BE2C (cell line): ENCODE data around the gene ZNF331.

Source experiments
- DNase-seq: peaks from one replicate; pipeline ENCODE4 v3.0.0-alpha.2; 2020
- H3K27me3 ChIP-seq: fragments of 250-450 bp; sonication (Bioruptor Pico); 2 replicates; pipeline ENCODE4 v1.5.1; 2020; ENCODE audit warnings: mild to moderate bottlenecking
- H3K36me3 ChIP-seq: fragments of 250-450 bp; sonication (Bioruptor Pico); 2 replicates; pipeline ENCODE4 v1.5.1; 2020; ENCODE audit warnings: mild to moderate bottlenecking
- H3K4me1 ChIP-seq: fragments of 250-450 bp; sonication (Bioruptor Pico); 2 replicates; pipeline ENCODE4 v1.5.1; 2020
- H3K4me3 ChIP-seq: 2 replicates; pipeline ENCODE4 v1.5.1; 2011; ENCODE audit warnings: low read depth, low read length
- H3K9me3 ChIP-seq: fragments of 250-450 bp; sonication (Bioruptor Pico); 2 replicates; pipeline ENCODE4 v1.5.1; 2020
- CTCF ChIP-seq: IDR thresholded peaks from 2 replicates; pipeline ENCODE4 v1.5.1; 2012; ENCODE audit warnings: mild to moderate bottlenecking, low read depth, low read length

Gene ZNF331

GRCh38 chr19:53541971-53542370 is 4.0 kb downstream of the ZNF331 start:
- DNase-seq = no peak
- Histone ChIP-seq H3K4me1 (no peaks in the 10 kb centered on the region), H3K9me3 (no peaks in the 10 kb centered on the region), H3K4me3 (no peak overlapping the region), H3K36me3 (peaks cover 5% of the 10 kb centered on the region; the same call in 1 of the 2 replicates), H3K27me3 (no peaks in the 10 kb centered on the region)
- TF ChIP-seq CTCF = no peak

- H3K36me3 ChIP-seq = no peaks in the 10 kb centered on the region; the same call in 1 of the 2 replicates
- H3K27me3 ChIP-seq = no peaks in the 10 kb centered on the region
- no peaks in the 10 kb centered on the region for H3K9me3 ChIP-seq
- no peak overlapping the region for H3K4me3 ChIP-seq
- H3K4me1 ChIP-seq = no peaks in the 10 kb centered on the region
- TF ChIP-seq CTCF = no peak
- no peak for DNase-seq
These were observed 7.5 kb downstream of the ZNF331 start for GRCh38 chr19:53545271-53546065.

GRCh38 chr19:53546758-53547513 is 9.0 kb downstream of the ZNF331 start:
- Histone ChIP-seq H3K9me3 (no peaks in the 10 kb centered on the region), H3K27me3 (no peaks in the 10 kb centered on the region), H3K4me1 (no peaks in the 10 kb centered on the region), H3K36me3 (no peaks in the 10 kb centered on the region; the same call in 1 of the 2 replicates), H3K4me3 (no peak overlapping the region)
- no peak for DNase-seq
- no peak for TF ChIP-seq CTCF

- H3K36me3 ChIP-seq = no peaks in the 10 kb centered on the region; the same call in 1 of the 2 replicates
- no peak overlapping the region for H3K4me3 ChIP-seq
- no peaks in the 10 kb centered on the region for H3K27me3 ChIP-seq
- H3K4me1 ChIP-seq = no peaks in the 10 kb centered on the region
- H3K9me3 ChIP-seq = no peaks in the 10 kb centered on the region
- DNase-seq = no peak
- no peak for TF ChIP-seq CTCF
These were observed 11.4 kb downstream of the ZNF331 start for GRCh38 chr19:53549340-53549739.

- H3K36me3 ChIP-seq = peaks cover under 1% of the 10 kb centered on the region; the same call in 1 of the 2 replicates
- H3K9me3 ChIP-seq = no peaks in the 10 kb centered on the region
- H3K4me1 ChIP-seq = no peaks in the 10 kb centered on the region
- no peaks in the 10 kb centered on the region for H3K27me3 ChIP-seq
- no peak for TF ChIP-seq CTCF
- no peak for DNase-seq
- no peak overlapping the region for H3K4me3 ChIP-seq
These were observed 14.2 kb downstream of the ZNF331 start for GRCh38 chr19:53552001-53552721.
